SK-N-SH (cell line): ENCODE measurements around the gene MIAT.

Experiments
- CTCF ChIP-seq: fragments of 200-600 bp; sonication (generic); IDR thresholded peaks from 2 replicates; pipeline ENCODE4 v1.6.1; 2017; ENCODE audit warnings: antibody characterized with exemption, mild to moderate bottlenecking, moderate library complexity
- EZH2phosphoT487 ChIP-seq: fragments of 200-600 bp; sonication (generic); IDR thresholded peaks from 2 replicates; pipeline ENCODE4 v1.6.1; 2017; ENCODE audit warnings: low read depth, mixed run types, mild to moderate bottlenecking, antibody characterized with exemption, moderate library complexity, borderline replicate concordance
- FOXM1 ChIP-seq: IDR thresholded peaks from 2 replicates; pipeline ENCODE4 v1.4.0; 2012; ENCODE audit warnings: low read depth, mild to moderate bottlenecking
- GABPA ChIP-seq: IDR thresholded peaks from 2 replicates; pipeline ENCODE4 v1.4.0; 2012; ENCODE audit warnings: low read depth, mild to moderate bottlenecking
- MAX ChIP-seq: IDR thresholded peaks from 2 replicates; pipeline ENCODE4 v1.4.0; 2012; ENCODE audit warnings: low read depth
- RAD21 ChIP-seq: IDR thresholded peaks from 2 replicates; pipeline ENCODE4 v1.6.1; 2012; ENCODE audit warnings: mild to moderate bottlenecking, low read length
- TAF1 ChIP-seq: IDR thresholded peaks from 2 replicates; pipeline ENCODE4 v1.6.1; 2012; ENCODE audit warnings: low read depth, mild to moderate bottlenecking, low read length, moderate library complexity, borderline replicate concordance
- YY1 ChIP-seq: IDR thresholded peaks from 2 replicates; pipeline ENCODE4 v1.4.0; 2012; ENCODE audit warnings: low read depth, mild to moderate bottlenecking

- no peak for TF ChIP-seq EZH2phosphoT487
- no peak for TF ChIP-seq CTCF
- TF ChIP-seq GABPA, result no peak
- no peak for TF ChIP-seq RAD21
- no peak for TF ChIP-seq YY1
- no peak for TF ChIP-seq FOXM1
- TF ChIP-seq MAX, result no peak
- TF ChIP-seq TAF1, result no peak
These were observed at the start of gene MIAT for GRCh38 chr22:26656891-26657851.
